HCT116 (cell line): ENCODE measurements around the gene SLC26A5. TPM values are rescaled to one million over a fixed set of nuclear protein-coding genes. Genes with fewer than 3 reads are reported as not detected.

Experiments used
- ATAC-seq: fragments of 200-7000 bp; cut with Tn5 transposase; 2 replicates; pipeline ENCODE4 v1.9.1; 2020; ENCODE audit warnings: mild to moderate bottlenecking, moderate library complexity
- BruUV-seq: library from RNA; stranded (reverse); fragments of 400-500 nt; replicated peaks from 2 replicates; lab custom pipeline; 2021; lab: Mats Ljungman, UMichigan
- CTCF ChIA-PET: fragments of 300-600 bp; sonication (Branson Sonifier 250); formaldehyde crosslinking; loops from one replicate; lab custom pipeline; 2021; ENCODE audit warnings: antibody characterized with exemption; lab: Charles Lee
- POLR2A ChIA-PET: fragments of 300-600, 350-600 bp; sonication (Branson Sonifier 250); formaldehyde crosslinking; loops from one replicate; lab custom pipeline; 2021; ENCODE audit warnings: antibody characterized with exemption; lab: Charles Lee
- RAD21 ChIA-PET, 2 experiments: fragments of 300-600 bp; sonication (Branson Sonifier 250); formaldehyde crosslinking; loops; one replicate each; lab custom pipeline; 2023; ENCODE audit warnings: low total read pairs in 2 of 2; ENCODE audit not compliant: uncharacterized antibody in 2 of 2, unreplicated experiment in 2 of 2, low non-redundant PET in 1 of 2; lab: Charles Lee
- DNase-seq: peaks from one replicate; pipeline ENCODE4 v3.0.0-alpha.2; 2010; ENCODE audit warnings: low read depth, low spot score
- H2AFZ ChIP-seq: fragments of 200-600 bp; shearing (Covaris generic), sonication (generic); 2 replicates; pipeline ENCODE4 v1.6.1; 2017; ENCODE audit warnings: low read depth, mixed run types, mixed read lengths, antibody characterized with exemption, low read length; ENCODE audit not compliant: poor library complexity, severe bottlenecking
- H3K27ac ChIP-seq: 2 replicates; pipeline ENCODE4 v1.5.1; 2012; ENCODE audit warnings: low read depth, low read length
- H3K27me3 ChIP-seq: fragments of 200-600 bp; sonication (generic); 2 replicates; pipeline ENCODE4 v1.6.1; 2016; ENCODE audit warnings: mixed run types, low read length, mixed read lengths; ENCODE audit not compliant: insufficient read depth
- H3K36me3 ChIP-seq, 2 experiments: fragments of 200-500 bp in 1 of 2; fragments of 200-600 bp in 1 of 2; sonication (Bioruptor generic) in 1 of 2; sonication (generic) in 1 of 2; 2 replicates each; pipeline versions ENCODE4 v1.5.1 to v1.6.1; 2014 to 2016; ENCODE audit warnings: low read length in 2 of 2, inconsistent platforms in 1 of 2, mixed read lengths in 1 of 2, mixed run types in 1 of 2; ENCODE audit not compliant: insufficient read depth in 2 of 2, control insufficient read depth in 1 of 2
- H3K4me1 ChIP-seq, 2 experiments: fragments of 200-600 bp in 1 of 2; sonication (generic) in 1 of 2; 2 replicates each; pipeline versions ENCODE4 v1.5.1 to v1.6.1; 2012 to 2017; ENCODE audit warnings: low read length in 2 of 2, inconsistent platforms in 1 of 2, mild to moderate bottlenecking in 1 of 2, mixed read lengths in 1 of 2, mixed run types in 1 of 2, moderate library complexity in 1 of 2; ENCODE audit not compliant: insufficient read depth in 2 of 2, control insufficient read depth in 1 of 2
- H3K4me2 ChIP-seq: fragments of 200-600 bp; sonication (generic); 2 replicates; pipeline ENCODE4 v1.6.1; 2017; ENCODE audit warnings: mixed run types, low read length, mixed read lengths
- H3K4me3 ChIP-seq, 2 experiments: fragments of 200-600 bp in 1 of 2; sonication (generic) in 1 of 2; replicated peaks in 1 of 2; 2 replicates each; pipeline ENCODE4 v1.5.1; 2011 to 2016; ENCODE audit warnings: low read length in 2 of 2, control low read depth in 1 of 2, low read depth in 1 of 2, mild to moderate bottlenecking in 1 of 2, mixed read lengths in 1 of 2, mixed run types in 1 of 2
- H3K79me2 ChIP-seq: fragments of 200-600 bp; sonication (generic); 2 replicates; pipeline ENCODE4 v1.6.1; 2017; ENCODE audit warnings: mild to moderate bottlenecking, mixed run types, low read length, moderate library complexity, mixed read lengths; ENCODE audit not compliant: insufficient read depth
- H3K9ac ChIP-seq: fragments of 200-600 bp; sonication (generic); 2 replicates; pipeline ENCODE4 v1.6.1; 2016; ENCODE audit warnings: low read length, mixed read lengths
- H3K9me2 ChIP-seq: fragments of 200-600 bp; sonication (generic), shearing (Covaris generic); 2 replicates; pipeline ENCODE4 v1.6.1; 2017; ENCODE audit warnings: mixed run types, mild to moderate bottlenecking, moderate library complexity; ENCODE audit not compliant: insufficient read depth
- H3K9me3 ChIP-seq, 2 experiments: fragments of 200-500 bp in 1 of 2; fragments of 200-600 bp in 1 of 2; sonication (Bioruptor generic) in 1 of 2; sonication (generic) in 1 of 2; 2 replicates each; pipeline ENCODE4 v1.6.1; 2014 to 2017; ENCODE audit warnings: low read length in 2 of 2, mixed read lengths in 2 of 2, inconsistent platforms in 1 of 2, low read depth in 1 of 2, mild to moderate bottlenecking in 1 of 2, mixed run types in 1 of 2, moderate library complexity in 1 of 2; ENCODE audit not compliant: control insufficient read depth in 1 of 2, insufficient read depth in 1 of 2
- H4K20me1 ChIP-seq: fragments of 200-600 bp; sonication (generic), shearing (Covaris generic); 2 replicates; pipeline ENCODE4 v1.6.1; 2017; ENCODE audit warnings: mixed run types, mild to moderate bottlenecking, moderate library complexity; ENCODE audit not compliant: insufficient read depth
- ATF3 ChIP-seq: IDR thresholded peaks from 2 replicates; pipeline ENCODE4 v1.6.1; 2012
- CEBPB ChIP-seq: IDR thresholded peaks from 2 replicates; pipeline ENCODE4 v1.6.1; 2012; ENCODE audit warnings: low read depth
- CTCF ChIP-seq, 3 experiments: fragments of 200-600 bp in 1 of 3; sonication (generic) in 1 of 3; IDR thresholded peaks in 2 of 3; conservative IDR thresholded peaks in 1 of 3; 2 replicates each; pipeline ENCODE4 v1.5.1; 2012 to 2017; ENCODE audit warnings: low read depth in 2 of 3, low read length in 2 of 3, antibody characterized with exemption in 1 of 3, borderline replicate concordance in 1 of 3, control low read depth in 1 of 3, mild to moderate bottlenecking in 1 of 3, mixed read lengths in 1 of 3, mixed run types in 1 of 3, moderate library complexity in 1 of 3; ENCODE audit not compliant: insufficient read depth in 1 of 3
- EGR1 ChIP-seq: IDR thresholded peaks from 2 replicates; pipeline ENCODE4 v1.6.1; 2012; ENCODE audit warnings: low read depth
- ELF1 ChIP-seq: IDR thresholded peaks from 2 replicates; pipeline ENCODE4 v1.6.1; 2012; ENCODE audit warnings: low read depth, borderline replicate concordance
- EZH2 ChIP-seq: fragments of 200-600 bp; sonication (generic); IDR thresholded peaks from 2 replicates; pipeline ENCODE4 v1.6.1; 2017; ENCODE audit warnings: antibody characterized with exemption, mixed run types
- EZH2phosphoT487 ChIP-seq: fragments of 200-600 bp; IDR thresholded peaks from 2 replicates; pipeline ENCODE4 v1.6.1; 2018; ENCODE audit warnings: antibody characterized with exemption, borderline replicate concordance
- MAX ChIP-seq: IDR thresholded peaks from 2 replicates; pipeline ENCODE4 v1.6.1; 2012
- POLR2A ChIP-seq: IDR thresholded peaks from 2 replicates; pipeline ENCODE4 v1.7.0; 2011; ENCODE audit warnings: borderline replicate concordance; ENCODE audit not compliant: insufficient read depth, insufficient read length; ENCODE audit errors: extremely low read depth
- POLR2AphosphoS5 ChIP-seq: IDR thresholded peaks from 2 replicates; pipeline ENCODE4 v1.6.1; 2011; ENCODE audit warnings: mild to moderate bottlenecking, low read depth, low read length, moderate library complexity
- RAD21 ChIP-seq: IDR thresholded peaks from 2 replicates; pipeline ENCODE4 v1.6.1; 2012; ENCODE audit warnings: low read depth, mild to moderate bottlenecking
- SIN3A ChIP-seq: IDR thresholded peaks from 2 replicates; pipeline ENCODE4 v1.6.1; 2012; ENCODE audit warnings: low read depth
- SP1 ChIP-seq: IDR thresholded peaks from 2 replicates; pipeline ENCODE4 v1.6.1; 2012; ENCODE audit warnings: low read depth
- TCF7L2 ChIP-seq: IDR thresholded peaks from 2 replicates; pipeline ENCODE4 v1.7.0; 2011; ENCODE audit warnings: borderline replicate concordance, inconsistent platforms; ENCODE audit not compliant: insufficient read depth, insufficient read length; ENCODE audit errors: extremely low read depth
- YY1 ChIP-seq: IDR thresholded peaks from 2 replicates; pipeline ENCODE4 v1.6.1; 2011; ENCODE audit warnings: low read length, low read depth, moderate library complexity, mild to moderate bottlenecking; ENCODE audit not compliant: insufficient replicate concordance; ENCODE audit errors: extremely low read depth
- ZFX ChIP-seq: fragments of 450-650 bp; IDR thresholded peaks from 2 replicates; pipeline ENCODE4 v1.6.1; 2017
- intact Hi-C: fragments of 100-400 bp; cut with micrococcal nuclease; formaldehyde crosslinking; loops from 2 replicates; pipeline ENCODE4 v1.10.0; 2022
- total RNA-seq: library from RNA; stranded (reverse); gene quantifications from one replicate; pipeline ENCODE4 v1.2.1, GENCODE V29; 2021; ENCODE audit not compliant: unreplicated experiment
- TF ChIP-seq, protein P1 (sequence below): IDR thresholded peaks from 2 replicates; pipeline ENCODE4 v1.6.1; 2011; ENCODE audit warnings: mild to moderate bottlenecking, low read length, moderate library complexity; ENCODE audit not compliant: insufficient replicate concordance; ENCODE audit errors: extremely low read depth

The SLC26A5 gene
- total RNA-seq, 1 experiment from 2014 or later = 0.15 TPM

DNA sequence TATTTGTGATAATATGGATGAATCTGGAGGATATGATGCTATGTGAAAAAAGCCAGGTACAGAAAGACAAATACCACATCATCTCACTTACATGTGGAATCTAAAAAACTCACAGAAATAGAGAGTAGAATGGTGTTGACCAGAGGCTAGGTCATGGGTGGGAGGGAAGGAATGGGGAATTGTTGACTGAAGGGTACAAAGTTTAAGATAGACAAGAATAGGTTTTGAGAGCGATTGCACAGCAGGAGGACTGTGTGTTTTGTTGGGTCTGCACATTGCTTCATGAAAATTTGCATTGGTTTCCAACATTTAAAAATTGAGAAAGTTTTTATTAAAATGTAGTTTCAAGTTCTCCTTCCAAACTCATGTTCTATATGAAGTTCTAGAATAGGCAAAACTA is 8.4 kb downstream of the SLC26A5 start:
- BruUV-seq = no TSS peak
- no peak overlapping the region for H3K9ac ChIP-seq
- H3K9me2 ChIP-seq = no peaks in the 10 kb centered on the region
- DNase-seq = no peak
- no peaks in the 10 kb centered on the region for H3K4me1 ChIP-seq
- no peaks in the 10 kb centered on the region for H3K9me3 ChIP-seq
- CTCF ChIA-PET = no interaction called here
- POLR2A ChIA-PET = no interaction called here
- H3K36me3 ChIP-seq = no peaks in the 10 kb centered on the region
- ATAC-seq = no peak
- H3K4me2 ChIP-seq = no peak overlapping the region
- H3K4me3 ChIP-seq = no peak overlapping the region
- H3K27ac ChIP-seq = no peak overlapping the region
- intact Hi-C loops = no loop called here
- no peaks in the 10 kb centered on the region for H4K20me1 ChIP-seq
- no peaks in the 10 kb centered on the region for H3K79me2 ChIP-seq
- RAD21 ChIA-PET = no interaction called here
- H3K27me3 ChIP-seq = peaks cover 4% of the 10 kb centered on the region; the same call in 1 of the 2 replicates
- no peak overlapping the region for H2AFZ ChIP-seq
- TF ChIP-seq YY1 (no peak), CEBPB (no peak), POLR2A (no peak), ELF1 (no peak), EZH2 (no peak), ATF3 (no peak), EZH2phosphoT487 (no peak)

GRCh38 chr7:103432712-103433111 is 13.3 kb downstream of the SLC26A5 start:
- CTCF ChIA-PET = no interaction called here
- no peak for ATAC-seq
- H3K79me2 ChIP-seq = no peaks in the 10 kb centered on the region
- H3K4me3 ChIP-seq = no peak overlapping the region
- H3K4me1 ChIP-seq = no peaks in the 10 kb centered on the region
- H3K9me3 ChIP-seq = no peaks in the 10 kb centered on the region
- H3K9ac ChIP-seq = no peak overlapping the region
- BruUV-seq = no TSS peak
- H2AFZ ChIP-seq = no peak overlapping the region
- POLR2A ChIA-PET = no interaction called here
- H4K20me1 ChIP-seq = no peaks in the 10 kb centered on the region
- no peaks in the 10 kb centered on the region for H3K9me2 ChIP-seq
- RAD21 ChIA-PET = no interaction called here
- no peak overlapping the region for H3K4me2 ChIP-seq
- no peak overlapping the region for H3K27ac ChIP-seq
- no peaks in the 10 kb centered on the region for H3K36me3 ChIP-seq
- H3K27me3 ChIP-seq = no peaks in the 10 kb centered on the region
- no peak for DNase-seq
- intact Hi-C loops = no loop called here
- TF ChIP-seq SIN3A = no peak
- TF ChIP-seq SP1 = no peak
- TF ChIP-seq ATF3 = no peak
- TF ChIP-seq EGR1 = no peak
- TF ChIP-seq ELF1 = no peak
- no peak for TF ChIP-seq MAX
- no peak for TF ChIP-seq CEBPB
- TF ChIP-seq, protein P1, sequence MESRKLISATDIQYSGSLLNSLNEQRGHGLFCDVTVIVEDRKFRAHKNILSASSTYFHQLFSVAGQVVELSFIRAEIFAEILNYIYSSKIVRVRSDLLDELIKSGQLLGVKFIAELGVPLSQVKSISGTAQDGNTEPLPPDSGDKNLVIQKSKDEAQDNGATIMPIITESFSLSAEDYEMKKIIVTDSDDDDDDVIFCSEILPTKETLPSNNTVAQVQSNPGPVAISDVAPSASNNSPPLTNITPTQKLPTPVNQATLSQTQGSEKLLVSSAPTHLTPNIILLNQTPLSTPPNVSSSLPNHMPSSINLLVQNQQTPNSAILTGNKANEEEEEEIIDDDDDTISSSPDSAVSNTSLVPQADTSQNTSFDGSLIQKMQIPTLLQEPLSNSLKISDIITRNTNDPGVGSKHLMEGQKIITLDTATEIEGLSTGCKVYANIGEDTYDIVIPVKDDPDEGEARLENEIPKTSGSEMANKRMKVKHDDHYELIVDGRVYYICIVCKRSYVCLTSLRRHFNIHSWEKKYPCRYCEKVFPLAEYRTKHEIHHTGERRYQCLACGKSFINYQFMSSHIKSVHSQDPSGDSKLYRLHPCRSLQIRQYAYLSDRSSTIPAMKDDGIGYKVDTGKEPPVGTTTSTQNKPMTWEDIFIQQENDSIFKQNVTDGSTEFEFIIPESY = no peak
- no peak for TF ChIP-seq ZFX
- no peak for TF ChIP-seq RAD21
- no peak for TF ChIP-seq YY1
- TF ChIP-seq TCF7L2 = no peak
- no peak for TF ChIP-seq CTCF (IDR thresholded peaks at IDR 0.05 in 2 of 3, conservative IDR thresholded peaks at IDR 0.05 in 1 of 3; ENCODE audit: borderline replicate concordance in 1 of 3, insufficient read depth in 1 of 3, low read depth in 2 of 3, low read length in 2 of 3)
- TF ChIP-seq POLR2AphosphoS5 = no peak
